Progenitor cell of endocrine pancreas (in vitro differentiated cells): ENCODE measurements around the gene GABBR2. TPM values are rescaled to one million over a fixed set of nuclear protein-coding genes. Genes with fewer than 3 reads are reported as not detected.

Source experiments
- DNase-seq: peaks from one replicate; pipeline ENCODE4 v3.0.0; 2021; ENCODE audit warnings: low spot score; ENCODE audit not compliant: unreplicated experiment
- H3K27ac Mint-ChIP-seq: 2 replicates; pipeline ENCODE4 v1.8.0; 2021; ENCODE audit warnings: mild to moderate bottlenecking, moderate library complexity, mixed read lengths
- H3K27me3 Mint-ChIP-seq: 2 replicates; pipeline ENCODE4 v1.8.0; 2021; ENCODE audit warnings: mixed read lengths
- H3K36me3 Mint-ChIP-seq: 2 replicates; pipeline ENCODE4 v1.8.0; 2022; ENCODE audit warnings: mixed read lengths; ENCODE audit not compliant: insufficient read depth
- H3K4me1 Mint-ChIP-seq: 2 replicates; pipeline ENCODE4 v1.8.0; 2021; ENCODE audit warnings: low read depth, mixed read lengths
- H3K4me3 Mint-ChIP-seq: 2 replicates; pipeline ENCODE4 v1.8.0; 2021; ENCODE audit warnings: low read depth, mild to moderate bottlenecking, moderate library complexity, mixed read lengths
- H3K9me3 Mint-ChIP-seq: 2 replicates; pipeline ENCODE4 v1.8.0; 2021; ENCODE audit warnings: low read depth, mixed read lengths
- CTCF ChIP-seq: fragments of 200-600 bp; sonication (generic); IDR thresholded peaks from one replicate; pipeline ENCODE4 v1.5.0; 2021; ENCODE audit warnings: antibody characterized with exemption, mild to moderate bottlenecking; ENCODE audit not compliant: unreplicated experiment
- total RNA-seq: library from RNA; stranded (reverse); gene quantifications from 2 replicates; pipeline ENCODE4 v1.2.1, GENCODE V29; 2021

Gene GABBR2
- total RNA-seq, 1 donor from 2014 or later: 0.84 TPM

- Mint-ChIP-seq H3K36me3 (no peaks in the 10 kb centered on the region), H3K27ac (no peak overlapping the region), H3K27me3 (peaks cover 4% of the 10 kb centered on the region), H3K4me1 (no peaks in the 10 kb centered on the region), H3K4me3 (no peak overlapping the region), H3K9me3 (no peaks in the 10 kb centered on the region)
- TF ChIP-seq CTCF: no peak
- no peak for DNase-seq
Measured at GRCh38 chr9:98569491-98569890, 139.2 kb downstream of the GABBR2 start.

- Mint-ChIP-seq H3K4me1 (no peaks in the 10 kb centered on the region), H3K4me3 (no peak overlapping the region), H3K36me3 (no peaks in the 10 kb centered on the region), H3K27me3 (peaks cover 4% of the 10 kb centered on the region), H3K9me3 (no peaks in the 10 kb centered on the region), H3K27ac (no peak overlapping the region)
- DNase-seq: no peak
- no peak for TF ChIP-seq CTCF
Measured at GRCh38 chr9:98568909-98569469, 139.7 kb downstream of the GABBR2 start.

GRCh38 chr9:98568234-98568908, 140.4 kb downstream of the GABBR2 start:
- Mint-ChIP-seq H3K4me3 (no peak overlapping the region), H3K27ac (no peak overlapping the region), H3K9me3 (no peaks in the 10 kb centered on the region), H3K27me3 (peaks cover 4% of the 10 kb centered on the region), H3K36me3 (no peaks in the 10 kb centered on the region), H3K4me1 (no peaks in the 10 kb centered on the region)
- no peak for DNase-seq
- TF ChIP-seq CTCF: no peak

GRCh38 chr9:98567540-98568233, 141.0 kb downstream of the GABBR2 start:
- Mint-ChIP-seq H3K27ac (no peak overlapping the region), H3K4me1 (no peaks in the 10 kb centered on the region), H3K4me3 (no peak overlapping the region), H3K27me3 (peaks cover 4% of the 10 kb centered on the region), H3K36me3 (no peaks in the 10 kb centered on the region), H3K9me3 (no peaks in the 10 kb centered on the region)
- TF ChIP-seq CTCF: no peak
- no peak for DNase-seq

- no peaks in the 10 kb centered on the region for H3K27me3 Mint-ChIP-seq
- no peak for DNase-seq
- H3K9me3 Mint-ChIP-seq: no peaks in the 10 kb centered on the region
- H3K36me3 Mint-ChIP-seq: no peaks in the 10 kb centered on the region
- H3K4me1 Mint-ChIP-seq: peaks cover 4% of the 10 kb centered on the region
- TF ChIP-seq CTCF: no peak
- H3K27ac Mint-ChIP-seq: no peak overlapping the region
- no peak overlapping the region for H3K4me3 Mint-ChIP-seq
Measured at GRCh38 chr9:98565152-98566135, 143.3 kb downstream of the GABBR2 start.
